Right atrium auricular region (tissue), 2 donors: ENCODE data around the gene SYCP2L. TPM values are rescaled to one million over a fixed set of nuclear protein-coding genes. Genes with fewer than 3 reads are reported as not detected.

Source experiments
- DNase-seq: peaks from one replicate; pipeline ENCODE4 v3.0.0-alpha.2; 2019; ENCODE audit warnings: low spot score
- H3K27ac ChIP-seq, 2 donors: fragments of 200-600 bp; sonication (generic); 1 replicate in 1 of 2; 2 replicates in 1 of 2; pipeline ENCODE4 v1.5.1; 2016 to 2019
- H3K27me3 ChIP-seq, 2 donors: fragments of 200-600 bp; sonication (generic); one replicate each; pipeline versions ENCODE4 v1.5.1 to v1.6.0; 2017 to 2019
- H3K36me3 ChIP-seq: fragments of 200-600 bp; sonication (generic); one replicate; pipeline ENCODE4 v1.5.1; 2016
- H3K4me1 ChIP-seq, 2 donors: fragments of 200-600 bp; sonication (generic); one replicate each; pipeline versions ENCODE4 v1.5.1 to v1.6.0; 2017 to 2019
- H3K4me3 ChIP-seq, 2 donors: fragments of 200-600 bp; sonication (generic); 1 replicate in 1 of 2; 2 replicates in 1 of 2; pipeline ENCODE4 v1.5.1; 2017 to 2019; ENCODE audit warnings: mild to moderate bottlenecking in 1 of 2, moderate library complexity in 1 of 2
- H3K9me3 ChIP-seq, 2 donors: fragments of 200-600 bp; sonication (generic); one replicate each; pipeline ENCODE4 v1.5.1; 2019
- total RNA-seq, 2 donors: library from RNA; depleted of rRNA; stranded (reverse); fragments of >200 nt; gene quantifications; one replicate each; pipeline ENCODE4 v1.1.0, GENCODE V29; 2016
- TF ChIP-seq, protein P1 (sequence below), 2 donors: fragments of 200-600 bp; sonication (generic); IDR thresholded peaks; one replicate each; pipeline ENCODE4 v1.5.1; 2019; ENCODE audit warnings: antibody characterized with exemption in 2 of 2

The SYCP2L gene
- 1 to 10 TPM in 1 of 2 donors, under 1 TPM in 1; 0.20 to 1.1 TPM for total RNA-seq

DNA sequence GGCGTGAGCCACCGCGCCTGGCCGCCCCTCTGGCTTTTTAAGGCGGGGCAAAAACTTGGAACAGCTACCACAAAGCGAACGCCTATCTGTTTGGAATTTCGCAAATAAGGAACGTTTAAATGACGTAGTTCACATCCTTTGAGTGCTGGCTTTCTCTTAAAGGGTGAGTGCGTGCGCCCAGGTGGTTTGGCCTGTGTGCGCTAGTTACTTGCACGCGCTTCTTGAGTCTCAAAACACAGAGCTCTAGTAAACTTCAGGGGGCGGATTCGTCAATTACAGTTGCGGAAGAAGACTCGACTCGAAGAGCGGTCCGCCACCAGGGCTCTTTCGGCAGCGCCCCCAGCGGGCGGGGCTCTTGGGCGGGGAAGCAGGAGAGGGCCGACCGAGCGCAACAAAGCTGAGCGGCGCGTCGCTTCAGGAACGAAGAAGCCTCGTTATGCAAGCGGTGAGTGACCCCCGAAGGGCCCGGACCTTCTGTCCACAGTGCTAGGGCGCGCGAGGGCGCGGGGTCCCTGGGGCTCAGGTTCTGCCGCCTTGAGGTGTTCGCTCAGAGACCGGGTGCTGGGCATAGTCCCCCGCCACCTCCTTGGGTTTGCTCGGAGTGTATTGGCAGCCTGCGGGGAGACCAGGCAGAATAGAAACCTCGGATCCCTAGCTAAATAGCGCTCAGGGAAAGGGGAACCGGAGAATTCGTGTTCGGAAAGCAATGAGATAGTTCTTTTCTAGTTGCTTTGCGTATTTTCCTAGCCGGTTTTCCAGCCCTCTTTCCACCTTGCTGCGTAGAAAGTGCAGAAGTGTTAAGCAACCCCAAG lies at the start of gene SYCP2L:
Gene SYCP2L, plus strand, starts transcription at position 362 of the 812 bp plus-strand sequence. Its CDS starts 75 bp downstream, at position 437.
- Histone ChIP-seq H3K4me1 (peaks cover 0 to 27% of the 10 kb centered on the region in 2 donors), H3K4me3 (peak within 1 kb of the TSS; percentile 22 to 50), H3K27me3 (peaks cover 31 to 37% of the 10 kb centered on the region in 2 donors), H3K9me3 (peaks cover 0 to 9% of the 10 kb centered on the region in 2 donors), H3K36me3 (no peaks in the 10 kb centered on the region), H3K27ac (peak within 1 kb of the TSS in 1 of 2 donors; percentile 17)
- TF ChIP-seq, protein P1, sequence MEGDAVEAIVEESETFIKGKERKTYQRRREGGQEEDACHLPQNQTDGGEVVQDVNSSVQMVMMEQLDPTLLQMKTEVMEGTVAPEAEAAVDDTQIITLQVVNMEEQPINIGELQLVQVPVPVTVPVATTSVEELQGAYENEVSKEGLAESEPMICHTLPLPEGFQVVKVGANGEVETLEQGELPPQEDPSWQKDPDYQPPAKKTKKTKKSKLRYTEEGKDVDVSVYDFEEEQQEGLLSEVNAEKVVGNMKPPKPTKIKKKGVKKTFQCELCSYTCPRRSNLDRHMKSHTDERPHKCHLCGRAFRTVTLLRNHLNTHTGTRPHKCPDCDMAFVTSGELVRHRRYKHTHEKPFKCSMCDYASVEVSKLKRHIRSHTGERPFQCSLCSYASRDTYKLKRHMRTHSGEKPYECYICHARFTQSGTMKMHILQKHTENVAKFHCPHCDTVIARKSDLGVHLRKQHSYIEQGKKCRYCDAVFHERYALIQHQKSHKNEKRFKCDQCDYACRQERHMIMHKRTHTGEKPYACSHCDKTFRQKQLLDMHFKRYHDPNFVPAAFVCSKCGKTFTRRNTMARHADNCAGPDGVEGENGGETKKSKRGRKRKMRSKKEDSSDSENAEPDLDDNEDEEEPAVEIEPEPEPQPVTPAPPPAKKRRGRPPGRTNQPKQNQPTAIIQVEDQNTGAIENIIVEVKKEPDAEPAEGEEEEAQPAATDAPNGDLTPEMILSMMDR (IDR thresholded peaks at IDR 0.05): peak in 1 of 2 donors; percentile 43
- DNase-seq: no peak

GRCh38 chr6:10837622-10837994 lies 49.2 kb upstream of the SYCP2L start:
- Histone ChIP-seq H3K9me3 (no peaks in the 10 kb centered on the region), H3K27me3 (no peaks in the 10 kb centered on the region), H3K4me1 (peaks cover 0 to 15% of the 10 kb centered on the region in 2 donors), H3K4me3 (peak overlapping the region; percentile 49 to 73), H3K36me3 (no peaks in the 10 kb centered on the region), H3K27ac (peak overlapping the region in 1 of 2 donors; percentile 28)
- DNase-seq: no peak
- TF ChIP-seq, protein P1 (IDR thresholded peaks at IDR 0.05): no peak

GRCh38 chr6:10837995-10838793 lies 48.7 kb upstream of the SYCP2L start, which contains the start of gene MAK:
Gene MAK, minus strand, starts transcription at chr6:10838539. Its CDS starts 7,891 bp downstream, at chr6:10830648.
- DNase-seq: peak; percentile 88
- H3K4me1 ChIP-seq: peaks cover 0 to 15% of the 10 kb centered on the region in 2 donors
- peak within 1 kb of the TSS in 1 of 2 donors; percentile 28 for H3K27ac ChIP-seq
- H3K36me3 ChIP-seq: no peaks in the 10 kb centered on the region
- TF ChIP-seq, protein P1 (IDR thresholded peaks at IDR 0.05): no peak
- H3K27me3 ChIP-seq: no peaks in the 10 kb centered on the region
- H3K9me3 ChIP-seq: no peaks in the 10 kb centered on the region
- H3K4me3 ChIP-seq: peak within 1 kb of the TSS; percentile 49 to 73

DNA sequence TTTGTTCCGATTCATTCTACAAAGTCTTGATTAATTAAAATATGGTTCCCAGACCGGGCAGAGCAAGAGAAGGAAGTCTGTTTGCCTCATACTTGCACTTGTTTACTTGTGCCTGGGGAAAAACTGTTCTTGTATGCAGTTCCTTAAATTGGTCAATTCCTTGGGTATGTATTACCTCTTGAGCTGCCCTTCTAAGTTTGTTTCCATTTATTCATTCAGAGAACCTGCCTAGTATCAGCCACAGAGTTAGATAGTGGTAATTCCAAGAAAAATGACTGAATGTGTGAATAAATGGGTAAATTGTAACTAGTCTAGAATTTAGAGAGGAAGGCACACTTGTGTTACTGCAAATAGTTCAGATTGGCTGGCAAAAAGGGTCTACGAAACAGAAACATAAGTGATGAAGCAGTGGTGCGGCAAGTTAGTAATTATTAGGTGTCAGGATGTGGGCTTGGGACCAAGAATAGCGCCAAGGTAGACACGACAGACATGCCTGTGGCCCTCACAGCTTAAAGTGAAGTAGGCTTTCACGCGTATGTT lies 48.0 kb upstream of the SYCP2L start:
- Histone ChIP-seq H3K9me3 (no peaks in the 10 kb centered on the region), H3K4me3 (peak overlapping the region; percentile 49 to 73), H3K27ac (no peak overlapping the region), H3K27me3 (no peaks in the 10 kb centered on the region), H3K4me1 (peaks cover 0 to 15% of the 10 kb centered on the region in 2 donors), H3K36me3 (no peaks in the 10 kb centered on the region)
- TF ChIP-seq, protein P1 (IDR thresholded peaks at IDR 0.05): no peak
- DNase-seq: no peak

- Histone ChIP-seq H3K27ac (no peak overlapping the region), H3K4me1 (no peaks in the 10 kb centered on the region), H3K36me3 (no peaks in the 10 kb centered on the region), H3K27me3 (no peaks in the 10 kb centered on the region), H3K4me3 (no peak overlapping the region), H3K9me3 (no peaks in the 10 kb centered on the region)
- no peak for DNase-seq
- TF ChIP-seq, protein P1 (IDR thresholded peaks at IDR 0.05): no peak
Observed at GRCh38 chr6:10843554-10843953, 43.3 kb upstream of the SYCP2L start.
